HCT116 (cell line): Measurements from ENCODE around the gene CEBPB. TPM values are rescaled to one million over a fixed set of nuclear protein-coding genes. Genes with fewer than 3 reads are reported as not detected.

ENCODE experiments used
- ATAC-seq: fragments of 200-7000 bp; cut with Tn5 transposase; 2 replicates; pipeline ENCODE4 v1.9.1; 2020; ENCODE audit warnings: mild to moderate bottlenecking, moderate library complexity
- BruUV-seq: library from RNA; stranded (reverse); fragments of 400-500 nt; replicated peaks from 2 replicates; lab custom pipeline; 2021; lab: Mats Ljungman, UMichigan
- CTCF ChIA-PET: fragments of 300-600 bp; sonication (Branson Sonifier 250); formaldehyde crosslinking; loops from one replicate; lab custom pipeline; 2021; ENCODE audit warnings: antibody characterized with exemption; lab: Charles Lee
- POLR2A ChIA-PET: fragments of 300-600, 350-600 bp; sonication (Branson Sonifier 250); formaldehyde crosslinking; loops from one replicate; lab custom pipeline; 2021; ENCODE audit warnings: antibody characterized with exemption; lab: Charles Lee
- RAD21 ChIA-PET, 2 experiments: fragments of 300-600 bp; sonication (Branson Sonifier 250); formaldehyde crosslinking; loops; one replicate each; lab custom pipeline; 2023; ENCODE audit warnings: low total read pairs in 2 of 2; ENCODE audit not compliant: uncharacterized antibody in 2 of 2, unreplicated experiment in 2 of 2, low non-redundant PET in 1 of 2; lab: Charles Lee
- DNase-seq: peaks from one replicate; pipeline ENCODE4 v3.0.0-alpha.2; 2010; ENCODE audit warnings: low read depth, low spot score
- H2AFZ ChIP-seq: fragments of 200-600 bp; shearing (Covaris generic), sonication (generic); 2 replicates; pipeline ENCODE4 v1.6.1; 2017; ENCODE audit warnings: low read depth, mixed run types, mixed read lengths, antibody characterized with exemption, low read length; ENCODE audit not compliant: poor library complexity, severe bottlenecking
- H3K27ac ChIP-seq: 2 replicates; pipeline ENCODE4 v1.5.1; 2012; ENCODE audit warnings: low read depth, low read length
- H3K27me3 ChIP-seq: fragments of 200-600 bp; sonication (generic); 2 replicates; pipeline ENCODE4 v1.6.1; 2016; ENCODE audit warnings: mixed run types, low read length, mixed read lengths; ENCODE audit not compliant: insufficient read depth
- H3K36me3 ChIP-seq, 2 experiments: fragments of 200-500 bp in 1 of 2; fragments of 200-600 bp in 1 of 2; sonication (Bioruptor generic) in 1 of 2; sonication (generic) in 1 of 2; 2 replicates each; pipeline versions ENCODE4 v1.5.1 to v1.6.1; 2014 to 2016; ENCODE audit warnings: low read length in 2 of 2, inconsistent platforms in 1 of 2, mixed read lengths in 1 of 2, mixed run types in 1 of 2; ENCODE audit not compliant: insufficient read depth in 2 of 2, control insufficient read depth in 1 of 2
- H3K4me1 ChIP-seq, 2 experiments: fragments of 200-600 bp in 1 of 2; sonication (generic) in 1 of 2; 2 replicates each; pipeline versions ENCODE4 v1.5.1 to v1.6.1; 2012 to 2017; ENCODE audit warnings: low read length in 2 of 2, inconsistent platforms in 1 of 2, mild to moderate bottlenecking in 1 of 2, mixed read lengths in 1 of 2, mixed run types in 1 of 2, moderate library complexity in 1 of 2; ENCODE audit not compliant: insufficient read depth in 2 of 2, control insufficient read depth in 1 of 2
- H3K4me2 ChIP-seq: fragments of 200-600 bp; sonication (generic); 2 replicates; pipeline ENCODE4 v1.6.1; 2017; ENCODE audit warnings: mixed run types, low read length, mixed read lengths
- H3K4me3 ChIP-seq, 2 experiments: fragments of 200-600 bp in 1 of 2; sonication (generic) in 1 of 2; replicated peaks in 1 of 2; 2 replicates each; pipeline ENCODE4 v1.5.1; 2011 to 2016; ENCODE audit warnings: low read length in 2 of 2, control low read depth in 1 of 2, low read depth in 1 of 2, mild to moderate bottlenecking in 1 of 2, mixed read lengths in 1 of 2, mixed run types in 1 of 2
- H3K79me2 ChIP-seq: fragments of 200-600 bp; sonication (generic); 2 replicates; pipeline ENCODE4 v1.6.1; 2017; ENCODE audit warnings: mild to moderate bottlenecking, mixed run types, low read length, moderate library complexity, mixed read lengths; ENCODE audit not compliant: insufficient read depth
- H3K9ac ChIP-seq: fragments of 200-600 bp; sonication (generic); 2 replicates; pipeline ENCODE4 v1.6.1; 2016; ENCODE audit warnings: low read length, mixed read lengths
- H3K9me2 ChIP-seq: fragments of 200-600 bp; sonication (generic), shearing (Covaris generic); 2 replicates; pipeline ENCODE4 v1.6.1; 2017; ENCODE audit warnings: mixed run types, mild to moderate bottlenecking, moderate library complexity; ENCODE audit not compliant: insufficient read depth
- H3K9me3 ChIP-seq, 2 experiments: fragments of 200-500 bp in 1 of 2; fragments of 200-600 bp in 1 of 2; sonication (Bioruptor generic) in 1 of 2; sonication (generic) in 1 of 2; 2 replicates each; pipeline ENCODE4 v1.6.1; 2014 to 2017; ENCODE audit warnings: low read length in 2 of 2, mixed read lengths in 2 of 2, inconsistent platforms in 1 of 2, low read depth in 1 of 2, mild to moderate bottlenecking in 1 of 2, mixed run types in 1 of 2, moderate library complexity in 1 of 2; ENCODE audit not compliant: control insufficient read depth in 1 of 2, insufficient read depth in 1 of 2
- H4K20me1 ChIP-seq: fragments of 200-600 bp; sonication (generic), shearing (Covaris generic); 2 replicates; pipeline ENCODE4 v1.6.1; 2017; ENCODE audit warnings: mixed run types, mild to moderate bottlenecking, moderate library complexity; ENCODE audit not compliant: insufficient read depth
- CBX3 ChIP-seq: IDR thresholded peaks from 2 replicates; pipeline ENCODE4 v1.6.1; 2012; ENCODE audit warnings: low read depth
- ELF1 ChIP-seq: IDR thresholded peaks from 2 replicates; pipeline ENCODE4 v1.6.1; 2012; ENCODE audit warnings: low read depth, borderline replicate concordance
- FOSL1 ChIP-seq: IDR thresholded peaks from 2 replicates; pipeline ENCODE4 v1.6.1; 2012; ENCODE audit warnings: low read depth
- POLR2AphosphoS5 ChIP-seq: IDR thresholded peaks from 2 replicates; pipeline ENCODE4 v1.6.1; 2011; ENCODE audit warnings: mild to moderate bottlenecking, low read depth, low read length, moderate library complexity
- SIN3A ChIP-seq: IDR thresholded peaks from 2 replicates; pipeline ENCODE4 v1.6.1; 2012; ENCODE audit warnings: low read depth
- SRF ChIP-seq: IDR thresholded peaks from 2 replicates; pipeline ENCODE4 v1.6.1; 2012; ENCODE audit warnings: low read depth
- TCF7L2 ChIP-seq: IDR thresholded peaks from 2 replicates; pipeline ENCODE4 v1.7.0; 2011; ENCODE audit warnings: borderline replicate concordance, inconsistent platforms; ENCODE audit not compliant: insufficient read depth, insufficient read length; ENCODE audit errors: extremely low read depth
- ZFX ChIP-seq: fragments of 450-650 bp; IDR thresholded peaks from 2 replicates; pipeline ENCODE4 v1.6.1; 2017
- intact Hi-C: fragments of 100-400 bp; cut with micrococcal nuclease; formaldehyde crosslinking; loops from 2 replicates; pipeline ENCODE4 v1.10.0; 2022
- total RNA-seq: library from RNA; stranded (reverse); gene quantifications from one replicate; pipeline ENCODE4 v1.2.1, GENCODE V29; 2021; ENCODE audit not compliant: unreplicated experiment
- TF ChIP-seq, protein P1 (sequence below): IDR thresholded peaks from 2 replicates; pipeline ENCODE4 v1.6.1; 2011; ENCODE audit warnings: mild to moderate bottlenecking, low read length, moderate library complexity; ENCODE audit not compliant: insufficient replicate concordance; ENCODE audit errors: extremely low read depth
- TF ChIP-seq, protein P2 (sequence below): IDR thresholded peaks from 2 replicates; pipeline ENCODE4 v1.6.1; 2012
- TF ChIP-seq, protein P3 (sequence below): IDR thresholded peaks from 2 replicates; pipeline ENCODE4 v1.6.1; 2012

CEBPB gene
- total RNA-seq, 1 experiment from 2014 or later, result 113 TPM

DNA sequence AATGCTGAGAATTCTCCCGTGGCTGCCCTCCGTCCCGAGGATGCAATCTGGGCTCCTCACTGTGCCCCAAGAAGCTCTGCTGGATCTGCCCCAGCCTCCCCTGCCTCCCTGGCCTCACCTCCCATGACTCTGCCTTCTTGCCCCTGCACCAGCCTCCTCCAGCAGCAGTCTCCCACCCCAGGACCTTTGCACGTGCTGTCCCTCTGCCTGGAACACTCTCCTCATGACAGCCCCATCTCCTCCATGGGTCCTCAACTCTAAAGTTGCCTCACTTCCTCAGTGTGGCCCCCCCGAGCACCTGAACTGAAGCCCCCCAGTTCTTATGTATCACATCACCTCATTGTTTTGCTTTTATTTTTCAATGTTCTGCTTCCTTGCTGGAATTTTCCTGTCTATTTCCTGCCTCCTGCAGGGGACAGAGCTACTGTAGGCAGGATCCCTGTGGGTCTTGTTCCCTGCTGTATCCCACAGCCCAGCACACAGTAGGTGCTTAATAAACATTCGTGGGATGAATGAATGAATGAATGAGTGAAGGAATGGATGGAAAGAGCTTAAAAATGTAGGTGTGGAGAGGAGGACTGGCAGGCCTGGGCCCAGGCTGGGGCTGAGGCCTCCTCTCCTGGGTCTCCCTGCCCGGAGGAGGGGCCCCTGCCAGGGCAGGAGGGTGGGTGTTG, 42.2 kb downstream of the CEBPB start:
- RAD21 ChIA-PET, result no interaction called here

More for the DNA sequence above, 42.2 kb downstream of the CEBPB start:
- ChIA-PET CTCF (no interaction called here), POLR2A (no interaction called here)
- Histone ChIP-seq H3K27me3 (no peaks in the 10 kb centered on the region), H2AFZ (no peak overlapping the region), H3K4me1 (peaks cover 4 to 14% of the 10 kb centered on the region in 2 experiments; a peak in 2 of 4 replicates), H3K4me3 (no peak overlapping the region), H3K9me2 (no peaks in the 10 kb centered on the region), H3K9ac (no peak overlapping the region), H3K79me2 (no peaks in the 10 kb centered on the region), H3K27ac (no peak overlapping the region), H3K9me3 (no peaks in the 10 kb centered on the region), H3K4me2 (no peak overlapping the region), H3K36me3 (no peaks in the 10 kb centered on the region), H4K20me1 (no peaks in the 10 kb centered on the region)
- no TSS peak for BruUV-seq
- ATAC-seq (no peak), DNase-seq (no peak)
- intact Hi-C loops, result no loop called here
- TF ChIP-seq SIN3A (no peak), ELF1 (no peak), POLR2AphosphoS5 (no peak), TCF7L2 (no peak), SRF (no peak), ZFX (no peak), CBX3 (no peak), FOSL1 (no peak)
- TF ChIP-seq, protein P1, sequence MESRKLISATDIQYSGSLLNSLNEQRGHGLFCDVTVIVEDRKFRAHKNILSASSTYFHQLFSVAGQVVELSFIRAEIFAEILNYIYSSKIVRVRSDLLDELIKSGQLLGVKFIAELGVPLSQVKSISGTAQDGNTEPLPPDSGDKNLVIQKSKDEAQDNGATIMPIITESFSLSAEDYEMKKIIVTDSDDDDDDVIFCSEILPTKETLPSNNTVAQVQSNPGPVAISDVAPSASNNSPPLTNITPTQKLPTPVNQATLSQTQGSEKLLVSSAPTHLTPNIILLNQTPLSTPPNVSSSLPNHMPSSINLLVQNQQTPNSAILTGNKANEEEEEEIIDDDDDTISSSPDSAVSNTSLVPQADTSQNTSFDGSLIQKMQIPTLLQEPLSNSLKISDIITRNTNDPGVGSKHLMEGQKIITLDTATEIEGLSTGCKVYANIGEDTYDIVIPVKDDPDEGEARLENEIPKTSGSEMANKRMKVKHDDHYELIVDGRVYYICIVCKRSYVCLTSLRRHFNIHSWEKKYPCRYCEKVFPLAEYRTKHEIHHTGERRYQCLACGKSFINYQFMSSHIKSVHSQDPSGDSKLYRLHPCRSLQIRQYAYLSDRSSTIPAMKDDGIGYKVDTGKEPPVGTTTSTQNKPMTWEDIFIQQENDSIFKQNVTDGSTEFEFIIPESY, result no peak
- TF ChIP-seq, protein P2, sequence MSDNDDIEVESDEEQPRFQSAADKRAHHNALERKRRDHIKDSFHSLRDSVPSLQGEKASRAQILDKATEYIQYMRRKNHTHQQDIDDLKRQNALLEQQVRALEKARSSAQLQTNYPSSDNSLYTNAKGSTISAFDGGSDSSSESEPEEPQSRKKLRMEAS, result no peak
- TF ChIP-seq, protein P3, sequence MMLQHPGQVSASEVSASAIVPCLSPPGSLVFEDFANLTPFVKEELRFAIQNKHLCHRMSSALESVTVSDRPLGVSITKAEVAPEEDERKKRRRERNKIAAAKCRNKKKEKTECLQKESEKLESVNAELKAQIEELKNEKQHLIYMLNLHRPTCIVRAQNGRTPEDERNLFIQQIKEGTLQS, result no peak
